Erythroblast (primary cell): ENCODE measurements around the gene EIF3B.

Source experiments
- GATA1 ChIP-seq: IDR thresholded peaks from 2 replicates; pipeline ENCODE4 v1.6.1; 2011; ENCODE audit warnings: low read depth, mild to moderate bottlenecking, control low read depth, low read length, moderate library complexity
- POLR2A ChIP-seq: IDR thresholded peaks from 2 replicates; pipeline ENCODE4 v1.6.1; 2011; ENCODE audit warnings: mild to moderate bottlenecking, low read length

DNA sequence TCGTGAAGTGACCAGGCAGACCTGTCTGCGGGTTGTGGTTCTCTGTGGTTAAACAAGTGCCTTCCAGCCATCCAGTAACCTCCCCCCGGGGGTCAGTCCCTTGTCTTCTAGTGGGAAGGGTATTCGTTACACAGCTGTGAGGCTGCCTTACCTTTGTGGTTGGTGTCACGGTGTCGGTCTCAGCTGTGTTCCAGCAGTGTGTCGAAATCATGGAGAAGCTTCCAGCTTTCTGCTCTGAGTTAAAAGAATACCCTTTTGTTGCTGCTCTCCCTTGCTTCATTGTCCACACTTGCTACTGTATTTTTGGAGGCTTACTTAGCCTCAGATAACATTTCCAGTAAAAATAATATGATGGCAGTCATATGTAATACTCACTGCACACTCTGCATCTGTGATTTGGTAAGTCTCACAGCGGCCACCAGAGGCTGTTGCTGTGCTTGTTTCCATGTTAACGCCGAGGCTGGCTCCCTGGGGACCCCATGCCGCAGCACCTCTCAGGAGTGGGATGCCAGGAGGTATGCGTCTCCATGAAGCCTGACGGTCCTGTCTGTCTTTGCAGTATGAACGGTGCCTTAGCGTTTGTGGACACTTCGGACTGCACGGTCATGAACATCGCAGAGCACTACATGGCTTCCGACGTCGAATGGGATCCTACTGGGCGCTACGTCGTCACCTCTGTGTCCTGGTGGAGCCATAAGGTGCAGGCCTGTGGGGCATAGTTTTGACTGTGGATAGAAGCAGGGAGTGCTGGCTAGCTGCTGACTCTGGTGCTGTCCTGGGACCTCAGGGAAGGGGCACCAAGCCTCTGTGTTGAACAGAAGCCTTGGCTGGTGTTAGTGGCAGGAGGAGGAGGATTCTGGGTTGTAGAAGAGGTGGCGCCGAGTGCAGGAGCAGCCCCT, 20.5 kb downstream of the EIF3B start:
- TF ChIP-seq POLR2A (no peak), GATA1 (no peak)
